ENCODE measurements around the gene ANXA10.
A peak's percentile ranks its signal among the peaks of the same experiment; 100 is the strongest.

ANXA10 gene

DNA sequence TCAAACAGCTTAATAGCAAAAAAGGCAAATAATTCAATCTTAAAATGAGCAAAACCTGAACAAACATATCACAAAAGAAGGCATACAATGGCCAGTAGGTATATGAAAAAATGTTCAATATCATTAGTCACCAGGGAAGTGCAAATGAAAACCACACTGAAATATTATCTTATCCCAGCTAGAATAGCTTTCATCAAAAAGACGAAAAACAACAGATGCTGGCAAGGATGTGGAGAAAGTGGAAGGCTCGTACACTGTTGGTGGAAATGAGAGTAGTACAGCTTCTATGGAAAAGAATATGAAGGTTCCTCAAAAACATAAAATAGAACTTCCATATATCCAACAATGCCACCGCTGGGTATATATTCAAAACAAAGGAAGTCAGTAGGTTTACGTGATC is 29.3 kb upstream of the ANXA10 start:
- TF ChIP-seq, protein P1, sequence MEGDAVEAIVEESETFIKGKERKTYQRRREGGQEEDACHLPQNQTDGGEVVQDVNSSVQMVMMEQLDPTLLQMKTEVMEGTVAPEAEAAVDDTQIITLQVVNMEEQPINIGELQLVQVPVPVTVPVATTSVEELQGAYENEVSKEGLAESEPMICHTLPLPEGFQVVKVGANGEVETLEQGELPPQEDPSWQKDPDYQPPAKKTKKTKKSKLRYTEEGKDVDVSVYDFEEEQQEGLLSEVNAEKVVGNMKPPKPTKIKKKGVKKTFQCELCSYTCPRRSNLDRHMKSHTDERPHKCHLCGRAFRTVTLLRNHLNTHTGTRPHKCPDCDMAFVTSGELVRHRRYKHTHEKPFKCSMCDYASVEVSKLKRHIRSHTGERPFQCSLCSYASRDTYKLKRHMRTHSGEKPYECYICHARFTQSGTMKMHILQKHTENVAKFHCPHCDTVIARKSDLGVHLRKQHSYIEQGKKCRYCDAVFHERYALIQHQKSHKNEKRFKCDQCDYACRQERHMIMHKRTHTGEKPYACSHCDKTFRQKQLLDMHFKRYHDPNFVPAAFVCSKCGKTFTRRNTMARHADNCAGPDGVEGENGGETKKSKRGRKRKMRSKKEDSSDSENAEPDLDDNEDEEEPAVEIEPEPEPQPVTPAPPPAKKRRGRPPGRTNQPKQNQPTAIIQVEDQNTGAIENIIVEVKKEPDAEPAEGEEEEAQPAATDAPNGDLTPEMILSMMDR (IDR thresholded peaks at IDR 0.05; ENCODE audit: control insufficient read depth, extremely low read depth, insufficient read depth) = no peak
- no peak for DNase-seq (ENCODE audit: low read depth)
- no peak overlapping the region for H3K4me3 ChIP-seq (ENCODE audit: low read depth, low read length)

DNA sequence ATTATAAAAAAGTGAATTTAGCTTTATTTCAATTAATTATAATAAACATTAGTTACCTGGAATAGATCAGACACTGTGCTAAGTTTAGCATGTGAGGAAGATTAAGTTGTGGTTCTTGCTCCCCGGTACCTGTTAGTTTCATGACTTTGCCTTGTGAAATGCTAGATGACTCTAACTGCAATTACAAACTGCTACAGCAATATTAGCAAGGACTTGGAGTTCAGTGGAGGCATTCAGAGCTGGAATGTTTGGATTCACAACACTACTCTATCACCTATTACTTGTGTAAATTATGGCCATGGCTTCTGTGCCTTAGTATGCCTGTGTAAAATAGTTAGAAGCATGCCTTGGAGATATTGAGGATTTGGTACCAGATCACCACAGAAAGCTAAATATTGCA is 21.4 kb upstream of the ANXA10 start:
- TF ChIP-seq, protein P1 (IDR thresholded peaks at IDR 0.05; ENCODE audit: control insufficient read depth, extremely low read depth, insufficient read depth) = no peak
- no peak overlapping the region for H3K4me3 ChIP-seq (ENCODE audit: low read depth, low read length)
- DNase-seq (ENCODE audit: low read depth) = no peak

- H3K4me3 ChIP-seq (ENCODE audit: low read depth, low read length) = no peak overlapping the region
- TF ChIP-seq, protein P1 (IDR thresholded peaks at IDR 0.05; ENCODE audit: control insufficient read depth, extremely low read depth, insufficient read depth) = no peak
- no peak for DNase-seq (ENCODE audit: low read depth)
Measured at GRCh38 chr4:168071304-168071703, 21.0 kb upstream of the ANXA10 start.

GRCh38 chr4:168074861-168075260 is 17.5 kb upstream of the ANXA10 start:
- H3K4me3 ChIP-seq (ENCODE audit: low read depth, low read length) = no peak overlapping the region
- DNase-seq (ENCODE audit: low read depth) = no peak
- TF ChIP-seq, protein P1 (IDR thresholded peaks at IDR 0.05; ENCODE audit: control insufficient read depth, extremely low read depth, insufficient read depth) = no peak

- TF ChIP-seq, protein P1 (IDR thresholded peaks at IDR 0.05; ENCODE audit: control insufficient read depth, extremely low read depth, insufficient read depth) = peak; percentile 88
- peak; percentile 40 for DNase-seq (ENCODE audit: low read depth)
- no peak overlapping the region for H3K4me3 ChIP-seq (ENCODE audit: low read depth, low read length)
Measured at GRCh38 chr4:168076989-168077725, 15.2 kb upstream of the ANXA10 start.

DNA sequence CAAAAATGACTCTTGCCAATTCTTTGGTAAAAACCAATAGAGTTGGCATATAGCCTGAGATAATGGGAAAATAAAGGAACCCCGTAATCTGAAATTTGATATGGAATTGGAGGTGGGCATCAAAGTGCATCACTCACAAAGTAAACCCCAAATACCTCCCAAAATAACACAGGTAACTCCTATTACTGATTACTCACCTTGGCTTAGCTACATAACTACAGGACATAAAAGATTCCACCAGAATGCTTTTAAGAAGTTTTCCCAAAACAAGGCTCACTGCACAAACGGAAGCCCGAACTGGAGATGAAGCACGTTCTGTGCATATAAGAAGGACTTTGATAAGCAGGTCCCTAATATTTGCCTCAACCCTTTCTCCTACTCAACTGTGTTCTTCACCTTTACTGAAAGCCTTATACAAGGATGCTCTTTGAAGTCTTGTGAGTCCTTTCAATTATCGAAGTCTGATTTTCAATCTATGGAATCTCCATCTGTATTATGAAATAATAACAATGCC is 14.6 kb upstream of the ANXA10 start:
- DNase-seq (ENCODE audit: low read depth) = no peak
- TF ChIP-seq, protein P1 (IDR thresholded peaks at IDR 0.05; ENCODE audit: control insufficient read depth, extremely low read depth, insufficient read depth) = no peak
- no peak overlapping the region for H3K4me3 ChIP-seq (ENCODE audit: low read depth, low read length)

DNA sequence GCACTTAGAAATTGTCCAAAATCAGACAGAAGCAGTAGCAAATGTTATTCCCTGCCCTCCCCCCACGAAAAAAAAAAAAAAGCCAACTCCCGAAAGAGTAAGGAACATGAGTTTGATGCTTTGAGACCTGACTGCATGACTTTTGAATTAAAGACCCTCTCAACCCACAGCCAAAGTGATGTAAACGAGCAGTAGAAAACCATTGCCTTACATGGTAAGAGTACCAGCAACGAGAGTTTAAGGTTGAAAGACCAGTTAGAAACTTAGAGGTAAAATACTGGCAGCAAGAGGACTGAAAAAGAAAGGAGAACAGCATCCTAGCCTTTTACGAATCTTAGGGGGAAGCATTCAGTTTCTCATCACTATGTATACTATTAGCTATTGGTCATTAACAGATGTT is 10.0 kb upstream of the ANXA10 start:
- no peak for DNase-seq (ENCODE audit: low read depth)
- no peak overlapping the region for H3K4me3 ChIP-seq (ENCODE audit: low read depth, low read length)
- TF ChIP-seq, protein P1 (IDR thresholded peaks at IDR 0.05; ENCODE audit: control insufficient read depth, extremely low read depth, insufficient read depth) = no peak

All from LNCaP clone FGC (cell line).